ENCODE data around the gene KRTAP10-11. TPM values are rescaled to one million over a fixed set of nuclear protein-coding genes. Genes with fewer than 3 reads are reported as not detected.

Gene KRTAP10-11
- total RNA-seq, 4 donors from 2014 or later = not detected

- no peak for TF ChIP-seq CTCF (IDR thresholded peaks at IDR 0.05; ENCODE audit: low read depth)
These were observed 42.9 kb upstream of the KRTAP10-11 start for GRCh38 chr21:44603109-44603875.

GRCh38 chr21:44603911-44604310 is 42.3 kb upstream of the KRTAP10-11 start:
- no peak for TF ChIP-seq CTCF (IDR thresholded peaks at IDR 0.05; ENCODE audit: low read depth)

- TF ChIP-seq CTCF (IDR thresholded peaks at IDR 0.05; ENCODE audit: low read depth) = no peak
These were observed 39.7 kb upstream of the KRTAP10-11 start for GRCh38 chr21:44606495-44606894.

GRCh38 chr21:44609193-44609592 is 37.0 kb upstream of the KRTAP10-11 start:
- TF ChIP-seq CTCF (IDR thresholded peaks at IDR 0.05; ENCODE audit: low read depth) = no peak

GRCh38 chr21:44611551-44611950 is 34.7 kb upstream of the KRTAP10-11 start:
- no peak for TF ChIP-seq CTCF (IDR thresholded peaks at IDR 0.05; ENCODE audit: low read depth)

GRCh38 chr21:44612029-44612486 is 34.2 kb upstream of the KRTAP10-11 start, which contains the start of gene KRTAP10-8:
Gene KRTAP10-8 (plus strand): TSS chr21:44612079. CDS start chr21:44612101, 22 bp downstream.
- TF ChIP-seq CTCF (IDR thresholded peaks at IDR 0.05; ENCODE audit: low read depth) = no peak

- TF ChIP-seq CTCF (IDR thresholded peaks at IDR 0.05; ENCODE audit: low read depth) = no peak
These were observed 33.5 kb upstream of the KRTAP10-11 start for GRCh38 chr21:44612669-44613229.

Measured in subcutaneous adipose tissue (tissue), 4 donors.